NCI-H2227 treated with DMSO at 0.1 percent for 48 hours (cell line): ENCODE data around the gene GPD1L.
"Not testable (repeated sequence)": the region's sequence is repeated elsewhere in the genome, so short reads cannot be mapped to it uniquely, and the experiment has no call there.

Experiments
- DNase-seq: peaks from one replicate; lab custom pipeline; 2025; lab: John Stamatoyannopoulos, UW

GPD1L gene

DNA sequence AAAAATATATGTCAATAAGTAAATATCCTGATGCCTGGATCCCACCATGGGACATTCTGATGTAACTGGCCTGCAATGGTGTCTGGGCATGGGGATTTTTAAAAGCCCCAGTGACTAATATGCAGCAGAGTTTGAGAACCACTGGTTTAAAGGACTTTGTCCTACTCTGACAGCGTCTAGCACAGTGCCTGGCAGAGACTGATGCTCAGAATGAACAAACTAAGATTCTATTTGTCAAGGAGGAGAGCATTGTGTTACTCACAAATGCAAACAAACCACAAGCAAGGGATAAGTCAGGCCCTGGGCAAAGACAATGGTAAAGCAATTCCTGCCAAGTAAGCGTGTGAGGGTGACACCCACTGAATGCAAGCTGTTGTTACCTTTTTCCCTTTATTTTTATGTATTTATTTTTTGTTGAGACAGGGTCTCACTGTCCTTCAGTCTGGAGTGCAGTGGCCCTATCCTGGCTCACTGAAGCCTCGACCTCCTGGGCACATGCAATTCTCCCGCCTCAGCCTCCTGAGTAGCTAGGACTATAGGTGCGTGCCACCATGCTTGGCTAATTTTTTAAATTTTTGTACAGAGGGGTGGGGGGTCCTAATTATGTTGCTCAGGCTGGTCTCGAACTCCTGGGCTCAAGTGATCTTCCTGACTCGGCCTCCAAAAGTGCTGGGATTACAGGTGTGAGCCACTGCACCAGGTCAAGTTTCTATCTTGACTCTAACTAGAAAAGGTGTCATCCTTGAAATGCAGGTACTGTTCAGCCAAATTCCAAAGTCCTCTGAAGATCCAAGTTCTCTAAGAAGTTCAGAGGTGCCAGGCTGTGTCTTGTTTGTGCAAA, 909 bp upstream of the GPD1L start:
- DNase-seq: no peak

DNA sequence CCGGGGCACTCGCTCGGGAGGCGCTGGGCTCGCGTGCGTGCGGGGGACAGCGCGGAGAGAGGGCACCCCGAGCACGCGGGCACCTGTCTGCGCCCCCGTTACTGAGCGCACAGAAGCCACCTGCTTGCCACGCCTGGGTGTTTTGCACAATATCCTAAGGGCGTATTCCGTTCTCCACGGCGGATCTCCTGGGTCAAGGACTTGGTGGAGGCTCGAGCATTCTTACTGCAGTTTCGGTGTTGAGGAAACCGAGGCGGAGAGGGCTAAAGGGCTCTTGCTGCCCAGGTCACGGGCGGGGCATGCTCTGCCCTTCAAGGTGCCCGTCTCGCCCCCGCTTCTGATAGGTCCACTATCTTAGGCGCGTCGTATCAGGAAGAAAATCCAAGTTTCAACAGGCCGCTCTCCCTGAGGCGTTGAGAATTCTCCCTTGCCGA, 526 bp downstream of the GPD1L start:
- no peak for DNase-seq

DNA sequence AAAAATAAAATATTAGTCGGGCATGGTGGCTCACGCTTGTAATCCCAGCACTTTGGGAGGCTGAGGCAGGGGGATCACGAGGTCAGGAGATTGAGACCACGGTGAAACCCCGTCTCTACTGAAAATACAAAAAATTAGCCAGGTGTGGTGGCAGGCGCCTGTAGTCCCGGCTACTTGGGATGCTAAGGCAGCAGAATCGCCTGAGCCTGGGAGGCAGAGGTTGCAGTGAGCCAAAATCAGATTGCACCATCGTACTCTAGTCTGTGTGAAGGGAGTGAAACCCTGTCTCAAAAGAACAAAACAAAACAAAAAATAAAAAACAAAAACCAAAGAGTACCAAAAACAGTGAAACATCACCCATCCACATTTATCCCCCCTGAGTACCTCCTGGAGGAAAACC, 1.8 kb downstream of the GPD1L start:
- not testable (repeated sequence) for DNase-seq

DNA sequence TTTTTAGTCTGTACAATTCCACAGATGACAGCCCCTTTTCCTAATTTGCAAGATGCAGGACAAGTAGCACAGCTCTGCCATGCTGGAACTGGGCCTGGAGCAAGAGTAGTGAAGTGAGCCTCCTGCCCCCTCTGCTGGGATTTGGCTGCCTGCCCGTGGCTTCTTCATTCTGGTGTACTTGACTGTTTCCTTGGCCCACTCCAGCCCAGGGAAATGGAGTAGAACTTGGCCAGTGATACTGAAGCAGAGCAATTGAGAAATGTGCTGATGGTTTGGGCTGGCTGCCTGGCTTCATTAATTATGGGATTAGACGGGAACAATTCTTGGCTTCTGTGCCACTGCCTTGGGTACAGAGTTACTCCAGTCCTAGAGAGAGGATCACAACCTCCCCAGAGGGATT, 2.8 kb downstream of the GPD1L start:
- no peak for DNase-seq

DNA sequence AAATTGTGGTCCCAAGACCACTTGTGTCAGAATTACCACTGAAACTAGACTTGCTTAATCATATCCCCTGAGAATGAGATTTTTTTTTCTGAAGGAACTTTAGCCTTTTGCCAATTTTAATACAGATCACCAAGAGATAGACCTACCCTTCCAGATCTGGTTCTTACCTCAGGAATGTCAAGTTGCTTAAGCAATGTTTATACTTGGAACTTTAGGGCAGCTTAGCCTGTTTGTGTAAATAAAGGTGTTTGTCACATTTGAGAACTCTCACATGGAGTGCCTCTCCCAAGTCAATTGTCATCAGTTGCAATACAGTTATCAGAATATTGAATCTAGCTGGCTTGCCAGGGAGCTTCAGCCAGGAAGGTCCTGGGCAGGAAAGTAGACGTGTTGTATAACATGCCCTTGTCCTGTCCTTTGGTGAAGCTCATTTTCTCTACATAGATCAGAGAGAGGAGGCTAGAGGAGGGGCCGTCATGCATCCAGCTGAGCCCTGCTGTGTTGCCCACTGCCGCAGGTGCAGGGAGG, 3.9 kb downstream of the GPD1L start:
- DNase-seq: no peak

DNA sequence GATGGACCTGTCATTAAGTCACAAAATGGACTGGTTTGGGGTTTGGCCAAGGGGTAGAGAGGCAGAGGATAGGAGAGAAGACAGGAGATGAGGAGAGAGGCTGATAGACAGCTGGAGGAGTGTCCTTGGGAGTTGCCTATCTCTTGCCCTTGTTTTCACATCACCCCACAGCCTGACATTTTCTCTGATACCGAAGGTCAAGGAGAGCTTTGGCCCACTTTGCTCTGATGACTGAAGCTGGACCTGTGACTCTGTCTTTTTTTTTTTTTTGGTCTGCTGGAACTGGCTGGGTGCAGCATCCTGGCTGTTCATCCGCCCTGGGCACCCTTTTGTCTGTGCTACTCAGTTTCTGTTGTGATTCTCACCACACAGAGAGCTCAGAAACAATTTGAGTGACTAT, 5.1 kb downstream of the GPD1L start:
- no peak for DNase-seq

DNA sequence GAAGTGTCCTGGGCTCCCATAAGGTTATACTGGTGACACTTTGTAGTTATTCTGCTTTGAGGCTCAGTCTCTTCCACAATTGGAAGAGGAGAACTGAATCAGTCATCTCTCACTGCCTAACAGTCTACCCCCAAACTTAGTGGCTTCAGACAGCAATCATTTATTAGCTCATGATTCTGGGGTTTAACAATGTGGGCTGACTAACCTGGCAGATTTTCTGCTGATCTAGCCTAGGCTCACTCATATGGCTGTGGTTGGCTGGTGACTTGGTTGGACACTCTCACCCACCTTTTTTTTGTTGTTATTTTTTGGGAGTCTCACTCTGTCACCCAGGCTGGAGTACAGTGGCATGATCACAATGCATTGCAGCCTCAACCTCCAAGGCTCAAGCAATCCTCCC, 7.1 kb downstream of the GPD1L start:
- DNase-seq: no peak

DNA sequence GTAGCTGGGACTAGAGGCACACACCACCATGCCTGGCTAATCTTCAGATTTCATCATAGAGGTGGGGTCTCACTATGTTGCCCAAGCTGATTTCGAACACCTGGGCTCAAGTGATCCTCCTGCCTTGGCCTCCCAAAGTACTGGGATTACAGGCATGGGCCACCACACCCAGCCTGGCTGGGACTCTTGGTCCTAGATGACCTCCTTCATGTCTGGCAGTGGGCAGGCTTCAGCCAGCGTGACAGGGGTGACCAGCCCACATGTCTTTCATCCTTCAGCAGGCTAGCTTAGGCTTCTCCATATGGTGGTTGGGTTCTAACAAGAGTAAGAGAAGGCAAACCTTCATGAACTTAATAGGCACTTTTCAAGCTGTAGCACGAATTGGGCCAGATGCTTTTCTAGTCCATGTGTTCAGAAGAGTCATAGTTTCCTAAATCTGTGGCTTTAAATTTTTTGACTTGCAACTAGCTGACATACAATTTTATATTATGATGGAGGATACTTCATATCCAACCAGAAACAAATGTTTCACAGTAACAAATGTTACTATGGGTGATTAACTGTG, 7.6 kb downstream of the GPD1L start:
- DNase-seq: no peak

DNA sequence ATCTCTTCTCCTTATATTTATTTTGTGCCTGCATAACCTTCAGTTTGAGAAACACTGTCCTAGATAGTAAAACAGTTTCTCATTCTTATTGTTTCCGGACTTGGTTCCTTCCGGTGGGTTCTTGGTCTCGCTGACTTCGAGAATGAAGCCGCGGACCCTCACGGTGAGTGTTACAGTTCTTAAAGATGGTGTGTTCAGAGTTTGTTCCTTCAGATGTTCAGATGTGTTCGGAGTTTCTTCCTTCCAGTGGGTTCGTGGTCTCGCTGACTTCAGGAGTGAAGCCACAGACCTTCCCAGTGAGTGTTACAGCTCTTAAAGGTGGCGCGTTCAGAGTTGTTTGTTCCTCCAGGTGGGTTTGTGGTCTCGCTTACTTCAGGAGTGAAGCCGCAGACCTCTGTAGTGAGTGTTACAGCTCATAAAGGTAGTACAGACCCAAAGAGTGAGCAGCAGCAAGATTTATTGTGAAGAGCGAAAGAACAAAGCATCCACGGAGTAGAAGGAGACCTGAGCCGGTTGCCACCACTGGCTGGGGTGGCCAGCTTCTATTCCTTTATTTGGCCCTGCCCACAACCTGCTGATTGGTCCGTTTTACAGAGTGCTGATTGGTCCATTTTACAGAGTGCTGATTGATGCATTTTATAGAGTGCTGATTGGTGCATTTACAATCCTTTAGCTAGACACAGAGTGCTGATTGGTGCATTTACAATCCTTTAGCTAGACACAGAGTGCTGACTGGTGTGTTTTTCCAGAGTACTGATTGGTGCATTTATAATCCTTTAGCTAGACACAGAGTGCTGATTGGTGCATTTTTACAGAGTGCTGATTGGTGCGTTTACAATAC, 8.3 kb downstream of the GPD1L start:
- DNase-seq: not testable (repeated sequence)

DNA sequence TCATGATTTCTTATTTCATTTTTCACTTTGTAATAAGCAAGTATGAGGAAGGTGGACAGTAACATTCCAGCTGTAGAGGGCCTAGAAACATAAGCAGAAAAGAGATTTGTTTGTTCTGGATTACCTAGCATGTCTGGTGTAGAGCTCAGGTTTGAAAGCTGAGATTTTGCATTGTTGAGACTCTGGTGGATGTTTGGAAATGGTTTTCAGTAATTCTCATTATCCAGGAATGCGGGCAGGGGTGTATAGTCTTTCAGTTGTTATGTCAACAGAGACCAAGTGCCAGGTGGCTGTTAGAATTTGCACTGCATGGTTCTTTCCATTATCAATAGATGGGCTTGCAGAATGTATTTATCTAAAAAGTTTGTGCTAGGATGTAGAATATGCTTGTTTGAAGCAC, 10.9 kb downstream of the GPD1L start:
- DNase-seq: no peak

DNA sequence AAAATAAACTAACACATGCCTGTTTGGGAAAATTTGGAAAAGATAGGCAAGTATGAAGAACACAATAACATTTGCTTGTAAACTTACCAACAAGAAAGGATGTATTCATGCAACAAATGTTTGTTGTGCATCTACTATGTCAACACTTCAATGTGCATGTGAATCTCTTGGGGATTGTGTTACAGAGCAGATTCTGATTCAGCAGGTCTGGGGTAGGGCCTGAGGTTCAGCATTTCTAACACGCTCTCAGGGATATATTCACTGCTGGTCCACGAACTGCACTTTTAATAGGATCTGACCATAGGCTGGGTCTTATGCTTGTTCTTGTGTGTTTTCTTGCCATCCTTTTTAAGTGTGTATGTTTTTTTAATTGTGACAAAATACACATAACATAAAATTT, 11.8 kb downstream of the GPD1L start:
- DNase-seq: no peak

DNA sequence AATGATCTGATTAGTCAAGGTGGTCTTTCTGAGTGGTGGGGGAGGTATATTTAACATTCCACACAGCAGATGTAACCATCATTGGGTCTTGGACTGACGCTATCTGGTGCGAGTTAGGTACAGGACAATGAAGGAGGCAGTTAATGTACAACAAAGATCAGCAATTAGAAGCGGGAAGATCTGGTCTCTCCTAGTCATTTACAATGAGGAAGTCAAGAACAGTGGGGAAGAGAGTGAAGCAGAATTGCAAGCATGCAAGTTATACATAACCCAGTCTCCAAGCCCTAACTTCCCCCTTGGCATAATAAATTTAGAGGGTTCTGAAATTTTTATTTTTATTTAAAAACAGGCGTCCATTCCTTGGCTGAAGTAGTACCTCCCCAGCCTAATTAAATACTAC, 14.1 kb downstream of the GPD1L start:
- DNase-seq: no peak

DNA sequence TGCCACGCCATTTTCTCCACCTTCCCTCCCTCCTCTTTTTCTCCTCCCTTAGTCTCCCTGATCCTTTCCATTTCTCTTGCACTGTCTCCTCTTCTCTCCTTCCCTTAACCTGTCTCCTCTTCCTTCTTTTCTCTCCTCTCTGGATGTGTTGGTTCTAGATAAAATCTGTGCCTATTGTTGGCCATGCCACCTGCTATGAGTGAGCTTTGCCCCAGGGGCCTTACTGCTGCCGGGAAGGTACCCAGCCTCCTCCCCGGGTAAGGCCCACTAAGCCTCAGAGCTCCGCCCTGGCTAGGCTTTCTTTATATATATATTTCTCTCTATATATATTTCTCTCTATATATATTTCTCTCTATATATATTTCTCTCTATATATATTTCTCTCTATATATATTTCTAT, 14.7 kb downstream of the GPD1L start:
- DNase-seq: no peak

DNA sequence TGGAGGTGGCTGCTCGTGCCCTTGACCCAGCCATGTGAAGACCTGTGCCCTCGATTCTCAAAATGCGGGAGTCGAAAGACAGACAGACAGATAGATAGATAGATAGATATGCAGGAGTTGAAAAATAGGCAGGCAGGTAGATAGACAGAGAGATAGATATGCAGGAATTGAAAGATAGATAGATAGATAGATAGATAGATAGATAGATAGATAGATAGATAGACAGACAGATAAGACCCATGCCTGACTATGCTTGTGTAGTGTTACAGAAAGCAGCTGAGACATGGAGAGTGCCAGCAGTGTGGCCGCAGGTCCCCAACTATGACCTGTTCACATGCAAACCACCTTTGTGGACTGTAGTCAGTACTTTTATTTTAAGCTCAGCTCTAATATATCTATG, 17.2 kb downstream of the GPD1L start:
- DNase-seq: no peak

DNA sequence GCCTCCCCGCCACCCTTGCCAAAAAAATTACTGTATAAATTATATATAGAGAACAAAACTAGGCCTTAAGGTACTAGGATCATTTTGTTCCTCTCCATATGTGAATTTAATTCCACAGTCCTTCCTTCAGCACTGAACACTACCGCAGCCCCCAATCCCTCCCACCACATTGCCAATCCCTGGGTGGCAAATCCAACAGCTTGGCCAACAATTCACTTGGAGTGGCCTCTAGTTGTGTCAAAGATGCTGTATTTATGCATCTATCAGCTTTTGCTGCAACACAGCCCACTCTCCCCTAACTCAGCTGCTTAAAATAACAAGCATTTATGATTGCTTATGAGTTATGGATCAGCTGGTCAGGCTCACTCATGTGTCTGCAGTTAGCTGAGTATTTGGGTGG, 18.6 kb downstream of the GPD1L start:
- no peak for DNase-seq

DNA sequence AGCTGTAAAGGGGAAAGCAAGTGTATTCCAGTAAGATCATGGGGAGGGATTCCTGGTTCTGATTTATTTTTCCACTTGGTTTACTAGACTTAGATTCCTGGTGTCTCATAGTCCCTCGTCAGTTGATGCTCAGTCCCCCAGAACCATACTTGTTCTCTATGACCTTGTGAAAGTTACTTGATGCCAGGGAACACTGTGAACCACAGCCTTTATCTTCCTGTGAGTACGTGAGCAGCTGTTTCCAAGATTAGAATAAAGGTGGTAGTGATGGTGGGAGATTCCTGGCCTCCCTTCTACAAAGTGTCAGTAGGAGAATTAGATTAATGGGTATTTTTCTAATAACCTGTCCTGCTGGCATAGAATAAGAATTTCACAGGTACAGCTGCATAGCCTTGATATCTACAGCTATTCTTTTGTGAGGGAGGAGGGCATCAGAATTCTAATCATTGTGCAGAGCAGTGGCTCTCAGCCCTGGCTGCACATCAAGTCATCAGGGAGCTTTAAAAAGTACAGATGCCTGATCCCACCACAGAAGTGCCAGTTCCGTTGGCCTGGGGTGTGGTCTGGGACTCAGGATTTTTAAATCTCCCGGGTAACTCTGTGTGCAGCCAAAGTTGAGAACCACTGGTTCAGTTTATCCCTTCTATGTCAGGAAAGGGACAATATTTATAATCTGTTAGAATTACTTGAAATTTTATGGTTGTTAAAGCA, 20.0 kb downstream of the GPD1L start:
- no peak for DNase-seq

DNA sequence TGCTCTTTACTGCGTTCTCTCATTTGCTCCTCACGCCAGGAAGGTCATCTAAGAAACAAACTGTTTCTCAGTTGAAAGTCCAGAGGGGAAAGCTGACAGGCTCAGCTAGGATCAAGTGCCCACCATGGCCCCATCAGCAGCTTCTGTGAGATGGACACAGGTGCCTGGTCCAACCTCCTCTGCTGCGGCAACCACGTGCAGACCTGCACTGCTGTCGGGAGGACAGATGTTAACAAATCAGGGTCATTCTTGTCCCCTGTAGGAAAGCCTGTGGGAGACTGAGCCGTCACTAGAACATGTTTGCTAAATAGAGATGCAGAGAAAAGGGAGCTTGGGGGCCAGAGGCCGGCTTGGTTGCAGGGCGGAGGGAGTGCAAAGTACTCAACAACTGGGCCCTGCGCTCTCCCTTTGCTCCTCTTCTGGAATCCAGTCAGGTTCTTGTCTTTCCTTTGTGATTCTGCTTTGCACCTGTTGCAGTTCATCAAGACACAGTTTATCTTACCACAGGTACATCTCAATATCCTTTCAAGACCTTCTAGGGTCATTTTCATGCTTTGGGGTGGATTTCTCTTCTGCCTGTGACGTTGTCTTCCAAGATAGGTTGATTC, 20.9 kb downstream of the GPD1L start:
- no peak for DNase-seq

DNA sequence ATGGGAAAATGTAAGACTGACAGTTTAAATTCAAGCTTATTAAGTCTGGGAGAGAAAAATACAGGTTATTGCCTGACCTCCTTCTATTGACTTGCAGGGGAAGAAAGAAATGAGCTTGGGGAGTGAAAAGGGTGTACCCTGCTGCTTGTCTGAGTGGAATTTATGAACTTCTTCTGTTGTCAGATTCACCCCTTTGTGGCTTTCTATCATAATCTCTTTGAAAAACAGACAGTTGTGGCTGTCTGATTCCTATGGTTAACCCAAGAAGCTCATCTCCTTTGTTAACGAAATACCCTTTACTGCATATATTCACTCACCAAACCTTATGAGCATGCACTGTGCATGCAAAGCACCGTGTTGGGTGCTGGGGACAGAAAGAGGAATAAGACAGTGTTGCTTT, 22.5 kb downstream of the GPD1L start:
- peak; percentile 83 for DNase-seq

DNA sequence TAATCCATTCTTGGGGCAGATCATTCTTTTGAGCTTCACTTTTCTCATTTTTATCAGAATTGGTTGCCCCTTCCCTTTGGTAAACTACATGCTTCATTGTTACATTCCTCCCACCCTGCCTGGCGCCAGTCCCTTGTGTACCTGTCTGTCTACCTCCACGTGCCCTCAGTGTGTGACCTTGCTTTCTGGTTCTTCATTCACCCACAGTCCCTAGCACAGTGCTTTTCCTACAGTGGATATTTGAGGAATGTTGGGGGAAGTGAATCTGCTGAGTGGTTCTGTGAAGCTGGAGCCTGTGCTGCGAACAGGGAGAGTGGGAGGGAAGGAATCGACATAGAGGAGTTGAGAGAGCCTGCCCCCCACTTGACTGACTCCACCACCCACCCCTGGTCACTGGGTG, 23.4 kb downstream of the GPD1L start:
- no peak for DNase-seq

DNA sequence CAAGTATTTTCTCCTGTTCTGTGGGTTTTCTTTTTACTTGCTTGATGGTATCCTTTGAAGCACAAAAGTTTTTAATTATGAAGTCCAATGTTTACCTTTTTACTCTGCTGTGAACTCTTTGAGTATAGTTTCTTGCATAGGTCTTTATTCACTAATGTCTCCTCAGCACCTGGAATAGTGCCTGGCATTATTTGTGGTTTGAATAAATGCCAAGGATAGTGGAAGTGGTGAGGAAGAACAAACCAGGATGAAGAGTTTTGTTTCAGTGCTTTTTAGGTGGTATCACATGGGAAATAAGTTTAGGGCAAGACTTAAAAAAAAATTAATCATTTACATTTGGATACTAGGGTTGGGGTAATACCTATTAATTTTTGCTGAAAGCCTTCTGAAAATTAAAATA, 25.7 kb downstream of the GPD1L start:
- DNase-seq: no peak

DNA sequence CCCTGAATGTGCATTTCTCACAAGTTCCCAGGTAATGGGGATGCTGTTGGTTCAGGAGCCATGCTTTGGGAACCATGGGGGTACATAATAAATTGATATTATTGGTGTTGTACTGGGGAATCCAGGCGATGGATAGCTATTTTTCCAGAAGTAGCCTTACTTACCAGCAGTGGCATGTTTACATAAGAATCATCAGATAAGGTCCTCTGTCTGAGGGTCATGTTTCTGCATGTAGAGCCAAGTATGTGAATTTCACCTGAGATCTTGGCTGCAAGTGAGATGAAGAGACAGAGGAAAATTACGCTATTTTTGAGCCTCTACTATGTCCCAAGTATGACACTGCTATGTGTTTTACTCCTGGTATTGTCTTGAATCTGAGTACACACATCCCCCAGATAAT, 26.3 kb downstream of the GPD1L start:
- DNase-seq: no peak

DNA sequence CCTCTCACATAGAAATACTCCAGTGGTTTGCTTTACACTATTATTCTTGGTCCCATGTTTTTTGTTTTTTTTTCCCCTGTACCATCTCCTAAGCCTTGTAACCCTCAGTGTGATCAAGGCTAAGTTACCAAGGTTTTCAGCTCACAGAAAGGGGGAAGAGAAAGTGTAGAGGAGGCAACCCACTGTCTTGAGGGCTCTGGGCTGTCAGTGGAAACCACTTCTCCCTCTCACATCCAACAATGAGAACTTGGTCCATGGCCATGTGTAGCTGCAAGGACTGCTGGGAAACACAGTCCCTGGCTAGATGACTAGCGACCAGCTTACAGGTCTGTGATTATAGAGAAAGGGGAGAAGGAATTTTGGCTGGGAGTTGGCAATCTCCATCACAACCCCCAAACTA, 30.3 kb downstream of the GPD1L start:
- DNase-seq: no peak
